HG02840 (cell line): ENCODE results near the gene TYMS.

Experiments used
- ATAC-seq: cut with Tn5 transposase; IDR thresholded peaks from one replicate; pipeline ENCODE4 v1.9.1; 2021; ENCODE audit warnings: mild to moderate bottlenecking, moderate library complexity, moderate number of reproducible peaks; ENCODE audit not compliant: unreplicated experiment, low FRiP score

Gene TYMS

DNA sequence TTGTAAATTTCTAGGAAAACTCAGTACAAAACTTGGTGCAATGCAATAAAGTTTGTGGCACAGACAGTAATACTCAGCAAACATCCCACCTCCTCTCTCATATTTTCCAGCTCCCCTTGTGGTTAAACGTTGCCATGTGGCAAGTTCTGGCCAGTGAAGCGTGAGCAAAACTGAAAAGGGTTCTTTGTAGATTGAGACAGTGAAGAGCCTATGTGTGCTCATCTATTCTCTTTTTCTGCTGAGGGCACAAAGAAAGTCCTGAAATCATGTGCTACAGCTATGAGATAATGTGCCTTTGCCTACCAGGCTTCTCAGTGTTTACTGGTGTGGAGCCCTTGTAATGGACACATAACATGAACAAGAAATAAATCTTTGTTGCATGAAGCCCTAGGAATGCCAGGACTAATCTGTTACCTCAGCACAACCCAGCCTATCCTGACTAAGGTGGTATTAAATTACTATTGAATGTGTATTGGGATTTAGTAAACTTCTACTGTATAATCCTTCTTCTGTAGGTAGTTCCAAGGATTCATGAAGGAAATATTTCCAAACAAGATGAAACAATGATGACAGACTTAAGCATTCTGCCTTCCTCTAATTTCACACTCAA, 13.0 kb upstream of the TYMS start:
- no peak for ATAC-seq

DNA sequence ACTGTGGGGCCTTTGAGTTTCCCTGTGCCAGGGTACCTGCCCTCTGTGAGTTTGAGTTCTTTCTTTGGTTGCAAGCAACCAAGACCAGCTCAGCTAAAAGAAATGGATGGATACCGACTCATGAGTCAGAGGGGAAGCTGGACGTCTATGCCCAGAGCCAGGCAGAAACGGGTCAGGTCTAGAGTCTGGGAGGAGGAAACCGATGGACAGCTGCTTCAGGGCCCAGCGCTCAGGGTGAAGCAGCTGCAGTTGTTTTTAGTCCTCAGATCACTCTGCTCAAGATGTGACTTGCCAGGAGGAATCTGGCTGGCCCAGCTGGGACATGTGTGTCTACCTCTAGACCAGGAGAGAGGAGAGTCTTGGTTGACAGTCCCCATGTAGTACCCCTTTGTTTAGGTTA, 10.1 kb upstream of the TYMS start:
- ATAC-seq, result no peak

DNA sequence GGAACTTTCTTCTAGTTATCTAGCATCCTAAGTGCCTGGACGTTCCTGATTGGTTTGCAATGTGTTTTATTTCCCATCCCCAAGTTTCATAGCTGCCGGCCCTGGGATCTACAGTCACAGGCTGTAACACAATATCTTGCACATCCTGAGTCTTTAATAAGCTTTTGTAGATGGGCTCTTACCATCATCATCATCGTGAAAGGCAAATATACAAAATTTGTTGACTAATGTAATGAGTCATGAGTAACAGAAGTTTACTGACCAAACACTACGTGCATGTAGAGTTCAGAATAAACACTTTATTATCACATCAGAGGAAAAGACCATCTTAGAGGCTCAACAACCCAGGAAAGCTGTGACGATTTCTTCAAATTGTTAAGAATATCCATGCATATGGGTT, 8.1 kb upstream of the TYMS start:
- no peak for ATAC-seq

DNA sequence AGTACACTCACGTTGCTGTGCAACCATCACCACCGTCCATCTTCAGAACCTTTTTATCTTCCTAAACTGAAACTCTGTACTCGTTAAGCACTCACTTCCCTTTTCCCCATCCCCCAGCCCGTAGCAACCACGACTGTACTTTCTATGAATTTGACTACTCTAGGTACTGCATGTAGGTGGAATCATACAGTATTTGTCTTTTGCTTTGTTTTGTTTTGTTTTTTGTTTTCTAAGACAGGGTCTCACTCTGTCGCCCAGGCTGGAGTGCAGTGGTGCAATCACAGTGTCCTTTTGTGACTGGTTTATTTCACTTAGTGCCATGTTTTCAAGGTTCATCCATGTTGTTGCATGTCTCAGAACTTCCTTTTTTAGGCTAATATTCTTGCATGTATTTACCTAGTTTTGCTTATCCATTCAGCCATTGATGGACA, 7.0 kb upstream of the TYMS start:
- peak; percentile 94 for ATAC-seq

DNA sequence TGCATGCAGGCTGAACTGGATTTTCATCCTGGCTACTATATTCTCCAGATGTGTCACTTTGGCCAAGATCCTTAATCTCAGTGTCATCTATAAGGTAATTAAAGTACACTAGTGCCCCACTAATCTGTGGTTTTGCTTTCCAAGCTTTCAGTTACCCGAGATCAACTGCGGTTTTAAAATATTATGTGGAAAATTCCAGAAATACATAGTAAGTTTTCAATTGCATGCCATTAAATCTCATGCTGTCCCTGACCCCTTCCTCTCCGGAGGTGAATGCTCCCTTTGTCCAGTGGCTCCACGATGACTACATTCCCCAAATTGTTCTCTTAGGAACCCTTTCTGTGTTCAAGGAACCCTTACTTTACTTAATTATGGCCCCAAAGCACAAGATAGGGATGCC, 5.3 kb upstream of the TYMS start:
- ATAC-seq, result no peak

DNA sequence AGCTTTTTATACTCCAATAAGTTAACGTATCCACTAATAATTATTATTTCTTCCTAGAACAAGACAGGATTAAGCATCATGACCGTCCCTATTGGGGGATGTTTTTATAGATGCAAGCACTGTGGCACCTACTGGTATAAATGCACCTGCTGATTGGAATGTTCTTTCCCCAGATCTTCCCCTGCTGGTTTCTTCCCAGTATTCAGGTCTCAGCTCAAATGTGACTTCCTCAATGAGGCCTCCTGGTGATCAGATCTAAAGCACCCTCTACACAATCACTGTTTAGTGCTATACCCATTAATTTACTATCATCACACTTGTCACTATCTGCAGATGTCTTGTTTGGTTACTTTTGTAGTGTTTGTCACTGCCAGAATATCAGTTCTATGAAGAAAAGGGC, 3.9 kb upstream of the TYMS start:
- ATAC-seq, result no peak

DNA sequence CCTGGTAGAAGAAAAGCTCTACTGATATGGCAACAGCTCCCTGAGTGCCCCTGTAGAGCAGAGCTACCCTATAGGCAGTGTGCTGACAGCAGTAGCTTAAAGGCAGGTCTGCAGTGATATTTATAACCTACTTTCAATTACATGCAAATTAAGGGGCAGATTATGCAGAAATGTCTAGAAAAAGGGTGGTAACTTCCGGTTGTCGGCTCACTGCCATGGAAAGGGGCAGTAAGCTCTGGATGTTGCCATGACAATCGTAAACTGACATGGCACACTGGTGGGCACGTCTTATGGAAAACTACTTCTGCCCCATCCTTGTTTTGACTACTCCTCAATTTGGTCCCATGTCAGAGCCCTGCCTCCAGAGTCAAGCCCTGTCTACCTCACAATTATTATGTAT, 2.9 kb upstream of the TYMS start:
- no peak for ATAC-seq

DNA sequence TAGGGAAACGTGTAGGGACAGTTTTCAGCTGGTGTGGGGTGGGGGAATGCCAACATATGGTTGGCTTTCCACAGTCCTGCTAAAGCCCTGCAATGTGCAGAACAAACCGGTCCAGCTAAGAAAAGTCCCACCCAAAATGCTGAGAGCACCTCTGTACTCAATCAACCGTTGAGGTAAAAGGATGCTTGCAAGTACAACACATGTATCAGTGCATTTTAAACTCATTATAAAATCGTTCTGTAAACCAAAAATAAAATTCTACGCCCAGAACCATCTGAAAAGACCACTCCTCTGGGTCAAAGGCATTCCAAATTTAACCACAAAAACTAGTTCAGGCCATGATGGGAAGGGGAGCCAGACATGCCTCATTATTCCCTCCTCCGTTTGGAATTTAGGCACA, 2.0 kb upstream of the TYMS start:
- ATAC-seq, result no peak

DNA sequence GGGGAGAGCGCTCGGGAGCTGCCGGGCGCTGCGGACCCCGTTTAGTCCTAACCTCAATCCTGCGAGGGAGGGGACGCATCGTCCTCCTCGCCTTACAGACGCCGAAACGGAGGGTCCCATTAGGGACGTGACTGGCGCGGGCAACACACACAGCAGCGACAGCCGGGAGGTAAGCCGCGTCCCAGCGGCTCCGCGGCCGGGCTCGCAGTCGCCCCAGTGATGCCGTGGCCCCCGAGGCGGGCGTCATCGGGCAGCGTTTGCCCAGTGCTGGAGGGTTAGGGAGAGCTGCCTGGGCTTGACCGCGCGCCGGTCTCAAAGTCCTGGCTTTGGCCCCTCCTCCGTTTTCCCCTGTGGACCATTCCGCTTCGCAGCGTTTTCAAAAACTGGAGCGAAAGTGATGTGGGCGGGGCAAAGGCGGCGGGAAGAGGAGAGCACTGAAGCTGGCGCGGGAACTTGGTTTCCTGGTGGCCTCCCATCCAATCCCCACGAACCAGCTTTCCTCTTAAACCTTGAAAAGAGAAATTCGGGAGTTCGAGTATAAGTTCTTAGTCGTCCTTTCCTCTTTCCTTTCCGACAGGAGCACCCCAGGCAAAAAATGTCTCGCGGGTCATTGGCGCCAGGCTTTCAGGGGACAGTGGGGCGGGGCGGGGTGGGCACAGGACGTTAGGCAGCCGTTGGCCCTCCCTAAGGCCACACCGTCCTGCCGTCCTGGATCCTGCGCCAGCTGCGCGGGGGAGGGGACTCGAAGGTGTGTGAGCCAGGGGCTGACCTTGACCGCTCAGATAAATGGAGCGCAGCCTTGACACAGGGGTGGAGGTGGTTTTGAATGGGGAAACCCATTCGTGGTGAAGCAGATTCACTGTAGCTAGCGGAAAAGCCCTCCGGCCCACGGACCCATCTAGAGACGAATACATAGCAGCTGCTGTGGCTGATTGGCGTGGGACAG, 821 bp downstream of the TYMS start:
- peak; percentile 53 for ATAC-seq

DNA sequence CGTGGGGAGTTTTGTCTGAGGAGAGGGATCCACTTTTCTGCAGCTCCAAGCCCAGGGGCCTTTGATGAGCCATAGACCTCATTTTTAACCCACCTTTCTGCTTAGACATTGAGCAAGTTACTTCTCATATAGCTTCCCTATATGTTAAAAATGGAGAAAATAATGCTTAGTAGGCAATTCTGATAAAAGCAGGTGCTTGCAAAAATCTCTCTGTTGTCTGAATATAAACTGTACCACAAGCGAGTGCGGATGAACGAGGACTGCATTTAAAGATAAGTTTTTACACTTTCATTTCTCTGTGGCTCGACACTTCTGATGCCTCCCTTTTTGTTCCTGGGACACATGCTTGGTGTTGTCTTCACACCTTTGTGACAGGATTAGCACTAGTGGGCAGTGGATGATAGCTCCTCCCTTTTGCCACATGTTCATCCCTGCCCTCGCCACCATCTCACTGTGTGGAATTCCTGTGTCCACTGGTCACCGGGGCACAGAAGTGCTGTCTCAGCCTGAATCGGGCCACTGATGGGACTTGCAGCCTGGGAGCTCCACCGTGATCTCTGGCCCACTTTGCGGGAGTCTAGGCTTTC, 1.6 kb downstream of the TYMS start:
- ATAC-seq, result no peak

DNA sequence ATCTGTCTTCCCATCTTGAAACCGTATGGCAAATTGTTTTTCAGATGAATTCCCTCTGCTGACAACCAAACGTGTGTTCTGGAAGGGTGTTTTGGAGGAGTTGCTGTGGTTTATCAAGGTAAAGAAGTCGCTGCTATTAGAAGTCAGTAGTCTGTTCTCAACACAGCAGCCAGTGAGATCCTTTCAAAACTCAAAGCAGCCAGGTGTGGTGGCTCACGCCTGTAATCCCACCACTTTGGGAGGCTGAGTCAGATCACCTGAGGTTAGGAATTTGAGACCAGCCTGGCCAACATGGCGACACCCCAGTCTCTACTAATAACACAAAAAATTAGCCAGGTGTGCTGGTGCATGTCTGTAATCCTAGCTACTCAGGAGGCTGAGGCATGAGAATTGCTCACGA, 2.1 kb downstream of the TYMS start:
- ATAC-seq, result no peak

DNA sequence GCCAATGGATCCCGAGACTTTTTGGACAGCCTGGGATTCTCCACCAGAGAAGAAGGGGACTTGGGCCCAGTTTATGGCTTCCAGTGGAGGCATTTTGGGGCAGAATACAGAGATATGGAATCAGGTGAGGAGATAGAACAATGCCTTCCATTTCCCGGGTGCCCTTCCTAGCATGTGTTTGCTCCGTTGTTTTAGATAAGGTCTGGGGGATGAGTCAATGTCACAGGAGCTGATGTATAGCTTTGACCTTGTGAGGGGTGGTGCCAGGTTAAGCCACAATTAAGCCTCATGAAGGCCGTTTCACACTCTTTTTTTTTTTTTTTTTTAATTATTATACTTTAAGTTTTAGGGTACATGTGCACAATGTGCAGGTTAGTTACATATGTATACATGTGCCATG, 4.7 kb downstream of the TYMS start:
- ATAC-seq, result no peak

DNA sequence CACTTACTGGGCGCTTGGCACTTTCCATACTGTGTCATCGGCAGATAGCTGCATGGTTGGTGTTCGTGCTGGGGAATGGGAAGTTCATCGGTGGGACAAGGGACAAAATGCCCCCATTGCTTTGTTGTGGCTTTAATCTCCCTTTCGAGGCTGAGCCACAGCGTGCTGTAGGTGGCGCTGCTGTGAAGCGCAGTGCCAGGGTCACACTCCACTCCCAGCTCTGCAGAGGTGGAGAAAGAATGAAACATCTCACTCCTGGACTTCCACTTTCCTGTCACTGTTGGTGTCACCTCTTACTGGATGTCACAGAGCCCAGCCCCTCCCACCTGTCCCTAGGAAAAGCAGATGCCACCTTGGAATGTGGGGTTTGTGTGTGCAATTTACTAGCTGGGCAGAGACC, 8.7 kb downstream of the TYMS start:
- no peak for ATAC-seq

DNA sequence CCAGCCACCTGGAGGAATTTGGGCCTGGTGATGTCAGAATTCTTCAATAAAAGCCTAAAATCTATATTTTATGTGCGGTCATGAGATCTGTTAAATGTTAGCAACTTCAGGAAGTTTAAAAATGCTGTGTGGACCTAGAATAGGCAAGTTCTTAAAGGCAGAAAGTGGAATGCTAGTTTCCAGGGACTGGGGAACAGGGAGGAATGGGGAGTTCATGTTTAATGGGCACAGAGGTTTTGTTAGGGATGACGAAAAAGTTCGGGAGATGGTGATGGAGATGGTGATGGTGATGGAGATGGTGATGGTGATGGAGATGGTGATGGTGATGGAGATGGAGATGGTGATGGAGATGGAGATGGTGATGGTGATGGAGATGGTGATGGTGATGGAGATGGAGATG, 9.2 kb downstream of the TYMS start:
- ATAC-seq, result no peak

DNA sequence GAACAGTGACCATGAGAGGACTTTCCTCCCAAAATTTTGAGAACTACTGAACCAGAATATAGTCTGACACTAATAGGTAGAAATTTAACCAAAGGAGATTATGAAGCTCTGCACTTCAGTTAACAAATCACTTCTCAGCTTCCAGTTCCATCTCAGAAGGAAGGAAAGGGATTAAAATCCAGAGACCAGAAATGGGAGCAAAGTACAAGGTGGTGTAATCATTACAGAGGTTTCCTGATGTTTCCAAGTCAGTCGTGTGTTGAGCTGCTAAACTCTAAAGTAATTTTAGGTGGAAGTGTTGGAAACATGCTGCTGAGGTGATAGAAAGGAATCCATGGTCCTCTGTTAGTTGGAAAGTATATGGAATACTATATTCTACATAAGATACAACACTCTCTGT, 10.8 kb downstream of the TYMS start:
- ATAC-seq, result no peak

DNA sequence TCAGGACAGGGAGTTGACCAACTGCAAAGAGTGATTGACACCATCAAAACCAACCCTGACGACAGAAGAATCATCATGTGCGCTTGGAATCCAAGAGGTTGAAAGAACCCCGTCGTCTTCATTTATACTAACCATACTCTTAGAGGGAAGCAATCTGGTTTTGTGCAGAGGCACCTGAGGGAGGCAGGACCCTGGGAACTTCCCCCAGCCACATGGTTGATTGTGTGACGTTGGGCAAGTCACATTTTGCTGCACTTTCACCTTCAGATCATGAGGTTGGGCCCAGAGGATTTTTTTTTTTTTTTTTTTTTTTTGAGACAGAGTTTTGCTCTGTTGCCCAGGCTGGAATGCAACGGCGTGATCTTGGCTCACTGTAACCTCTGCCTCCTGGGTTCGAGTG, 11.6 kb downstream of the TYMS start:
- no peak for ATAC-seq

DNA sequence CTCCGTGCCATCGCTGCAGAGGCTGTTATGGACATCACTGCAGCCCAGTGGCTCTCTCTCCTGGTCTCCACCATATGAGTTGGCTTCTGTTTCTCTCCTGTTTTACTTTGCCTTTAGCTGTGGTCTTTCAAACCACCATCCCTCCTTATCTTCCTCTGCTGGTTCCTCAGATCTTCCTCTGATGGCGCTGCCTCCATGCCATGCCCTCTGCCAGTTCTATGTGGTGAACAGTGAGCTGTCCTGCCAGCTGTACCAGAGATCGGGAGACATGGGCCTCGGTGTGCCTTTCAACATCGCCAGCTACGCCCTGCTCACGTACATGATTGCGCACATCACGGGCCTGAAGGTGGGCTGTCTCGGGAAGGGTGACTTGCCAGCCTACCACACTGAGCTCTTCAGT, 13.1 kb downstream of the TYMS start:
- no peak for ATAC-seq

DNA sequence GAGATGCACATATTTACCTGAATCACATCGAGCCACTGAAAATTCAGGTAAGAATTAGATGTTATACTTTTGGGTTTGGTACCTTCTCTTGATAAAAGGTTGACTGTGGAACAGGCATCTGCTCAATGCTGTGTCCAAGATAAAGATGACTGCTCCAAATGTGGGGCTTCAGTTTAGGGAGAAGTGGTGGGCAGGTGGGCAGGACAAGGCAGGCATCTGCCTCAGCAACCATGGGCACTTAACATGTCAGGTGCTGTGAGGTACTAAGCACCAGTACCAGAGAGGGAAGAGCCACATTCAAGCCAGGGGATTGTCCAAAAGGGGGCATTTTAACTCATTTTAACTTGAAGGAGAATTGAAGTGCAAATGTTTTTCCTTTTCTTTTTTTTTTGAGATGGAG, 14.0 kb downstream of the TYMS start:
- no peak for ATAC-seq

DNA sequence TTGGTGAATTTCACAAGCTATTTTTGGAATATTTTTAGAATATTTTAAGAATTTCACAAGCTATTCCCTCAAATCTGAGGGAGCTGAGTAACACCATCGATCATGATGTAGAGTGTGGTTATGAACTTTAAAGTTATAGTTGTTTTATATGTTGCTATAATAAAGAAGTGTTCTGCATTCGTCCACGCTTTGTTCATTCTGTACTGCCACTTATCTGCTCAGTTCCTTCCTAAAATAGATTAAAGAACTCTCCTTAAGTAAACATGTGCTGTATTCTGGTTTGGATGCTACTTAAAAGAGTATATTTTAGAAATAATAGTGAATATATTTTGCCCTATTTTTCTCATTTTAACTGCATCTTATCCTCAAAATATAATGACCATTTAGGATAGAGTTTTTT, 15.9 kb downstream of the TYMS start:
- ATAC-seq, result no peak

DNA sequence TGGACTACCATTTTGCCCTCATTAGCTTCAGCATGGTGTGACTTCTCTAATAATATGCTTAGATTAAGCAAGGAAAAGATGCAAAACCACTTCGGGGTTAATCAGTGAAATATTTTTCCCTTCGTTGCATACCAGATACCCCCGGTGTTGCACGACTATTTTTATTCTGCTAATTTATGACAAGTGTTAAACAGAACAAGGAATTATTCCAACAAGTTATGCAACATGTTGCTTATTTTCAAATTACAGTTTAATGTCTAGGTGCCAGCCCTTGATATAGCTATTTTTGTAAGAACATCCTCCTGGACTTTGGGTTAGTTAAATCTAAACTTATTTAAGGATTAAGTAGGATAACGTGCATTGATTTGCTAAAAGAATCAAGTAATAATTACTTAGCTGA, 16.3 kb downstream of the TYMS start:
- no peak for ATAC-seq

DNA sequence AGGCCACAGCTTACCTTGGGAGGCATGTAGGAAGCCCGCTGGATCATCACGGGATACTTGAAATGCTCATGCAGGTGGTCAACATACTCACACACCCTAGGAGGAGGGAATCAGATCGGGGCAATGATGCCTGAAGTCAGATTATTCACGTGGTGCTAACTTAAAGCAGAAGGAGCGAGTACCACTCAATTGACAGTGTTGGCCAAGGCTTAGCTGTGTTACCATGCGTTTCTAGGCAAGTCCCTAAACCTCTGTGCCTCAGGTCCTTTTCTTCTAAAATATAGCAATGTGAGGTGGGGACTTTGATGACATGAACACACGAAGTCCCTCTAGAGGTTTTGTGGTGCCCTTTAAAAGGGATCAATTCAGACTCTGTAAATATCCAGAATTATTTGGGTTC, 17.9 kb downstream of the TYMS start:
- ATAC-seq, result no peak

DNA sequence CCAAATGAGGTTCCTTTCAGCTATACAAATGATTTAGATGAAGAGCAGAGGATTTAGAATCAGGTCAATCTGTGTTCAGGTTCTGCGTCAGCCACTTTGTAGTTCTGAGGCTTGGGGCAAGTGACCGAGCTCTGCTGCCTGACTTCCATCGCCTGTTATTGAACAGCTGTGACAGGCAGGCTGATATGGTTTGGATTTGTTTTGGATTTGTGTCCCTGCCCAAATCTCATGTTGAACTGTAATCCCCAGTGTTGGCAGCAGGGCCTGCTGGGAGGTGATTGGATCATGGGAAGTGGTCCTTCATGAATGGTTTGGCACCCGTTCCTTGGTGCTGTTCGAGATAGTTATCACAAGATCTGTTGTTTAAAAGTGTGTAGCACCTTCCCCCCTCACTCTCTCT, 18.6 kb downstream of the TYMS start:
- ATAC-seq, result no peak
